CD8-positive, alpha-beta memory T cell (primary cell): ENCODE measurements around the gene C4orf33. TPM values are rescaled to one million over a fixed set of nuclear protein-coding genes. Genes with fewer than 3 reads are reported as not detected.

Experiments
- CTCF ChIA-PET: fragments of 350-600 bp; sonication (Branson Sonifier 250); formaldehyde crosslinking; loops from one replicate; lab custom pipeline; 2021; ENCODE audit warnings: antibody characterized with exemption; lab: Charles Lee
- POLR2A ChIA-PET: fragments of 350-600 bp; sonication (Branson Sonifier 250); formaldehyde crosslinking; loops from one replicate; lab custom pipeline; 2021; ENCODE audit warnings: antibody characterized with exemption; lab: Charles Lee
- DNase-seq, 5 donors: peaks; one replicate each; pipeline versions ENCODE4 v3.0.0 to v3.0.0-alpha.2; 2020 to 2022; ENCODE audit warnings: mixed read lengths in 1 of 5
- H3K27ac ChIP-seq: one replicate; pipeline ENCODE4 v1.7.0; 2013; ENCODE audit warnings: low read depth, mild to moderate bottlenecking, low read length, moderate library complexity
- H3K27me3 ChIP-seq: 2 replicates; pipeline ENCODE4 v1.7.0; 2013; ENCODE audit warnings: low read length, mild to moderate bottlenecking; ENCODE audit not compliant: insufficient read depth, poor library complexity, severe bottlenecking
- H3K36me3 ChIP-seq: 2 replicates; pipeline ENCODE4 v1.7.0; 2013; ENCODE audit warnings: mild to moderate bottlenecking, low read length, moderate library complexity; ENCODE audit not compliant: insufficient read depth
- H3K4me1 ChIP-seq: 2 replicates; pipeline ENCODE4 v1.7.0; 2013; ENCODE audit warnings: mild to moderate bottlenecking, low read length, moderate library complexity; ENCODE audit not compliant: insufficient read depth
- H3K4me3 ChIP-seq: 2 replicates; pipeline ENCODE4 v1.7.0; 2013; ENCODE audit warnings: mild to moderate bottlenecking, low read length
- H3K9me3 ChIP-seq: 2 replicates; pipeline ENCODE4 v1.7.0; 2013; ENCODE audit warnings: mild to moderate bottlenecking, low read length
- H3K27ac Mint-ChIP-seq, 8 donors: one replicate each; pipeline ENCODE4 v1.8.0; 2020 to 2021; ENCODE audit warnings: mixed read lengths in 8 of 8, mild to moderate bottlenecking in 6 of 8, inconsistent platforms in 3 of 8, moderate library complexity in 3 of 8
- H3K27me3 Mint-ChIP-seq, 2 donors: one replicate each; pipeline ENCODE4 v1.8.0; 2020 to 2021; ENCODE audit warnings: mixed read lengths in 2 of 2, mild to moderate bottlenecking in 1 of 2, moderate library complexity in 1 of 2
- H3K36me3 Mint-ChIP-seq, 3 donors: one replicate each; pipeline ENCODE4 v1.8.0; 2020 to 2021; ENCODE audit warnings: mixed read lengths in 3 of 3, inconsistent platforms in 1 of 3, mild to moderate bottlenecking in 1 of 3
- H3K4me1 Mint-ChIP-seq, 3 donors: one replicate each; pipeline ENCODE4 v1.8.0; 2020 to 2021; ENCODE audit warnings: mixed read lengths in 3 of 3, inconsistent platforms in 1 of 3, mild to moderate bottlenecking in 1 of 3
- H3K4me3 Mint-ChIP-seq, 7 donors: one replicate each; pipeline ENCODE4 v1.8.0; 2020 to 2021; ENCODE audit warnings: mixed read lengths in 7 of 7, mild to moderate bottlenecking in 6 of 7, moderate library complexity in 4 of 7, inconsistent platforms in 2 of 7
- H3K9me3 Mint-ChIP-seq, 5 donors: one replicate each; pipeline ENCODE4 v1.8.0; 2020 to 2022; ENCODE audit warnings: mixed read lengths in 5 of 5, mild to moderate bottlenecking in 3 of 5, moderate library complexity in 2 of 5, inconsistent platforms in 1 of 5
- polyA plus RNA-seq: library from polyadenylated mRNA; unstranded; fragments of 300-500 nt; fragmentation: Illumina TruSeq; gene quantifications from one replicate; pipeline ENCODE4 v1.2.3, GENCODE V29; 2021
- total RNA-seq, 2 experiments: library from RNA; stranded (reverse); gene quantifications; one replicate each; pipeline ENCODE4 v1.2.3, GENCODE V29; 2021

Gene C4orf33
- total and polyA plus RNA-seq, 3 experiments from 2014 or later = 6.0 to 7.5 (median 6.8) TPM

DNA sequence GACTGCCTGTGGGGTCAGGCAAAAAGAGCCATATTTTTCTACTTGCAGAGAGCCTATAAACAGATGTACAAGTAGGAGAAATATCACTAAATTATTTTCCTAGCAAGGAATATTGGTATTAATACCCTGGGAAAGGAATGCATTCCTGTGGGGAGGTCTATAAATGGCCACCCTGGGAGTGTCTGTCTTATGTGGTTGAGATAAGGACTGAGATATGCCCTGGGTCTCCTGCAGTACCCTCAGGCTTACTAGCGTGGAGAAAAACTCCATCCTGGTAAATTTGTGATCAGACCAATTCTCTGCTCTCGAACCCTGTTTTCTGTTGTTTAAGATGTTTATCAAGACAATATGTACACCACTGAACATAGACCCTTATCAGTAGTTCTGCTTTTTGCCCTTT is 35.4 kb downstream of the C4orf33 start:
- no peak overlapping the region for H3K4me3 Mint-ChIP-seq
- no peak overlapping the region for H3K4me3 ChIP-seq
- H3K27me3 Mint-ChIP-seq = peaks cover 2 to 8% of the 10 kb centered on the region in 2 donors
- no peak overlapping the region for H3K27ac Mint-ChIP-seq
- H3K9me3 ChIP-seq = no peaks in the 10 kb centered on the region
- CTCF ChIA-PET = no interaction called here
- H3K27ac ChIP-seq = no peak overlapping the region
- H3K36me3 Mint-ChIP-seq = peaks cover 0 to 2% (median 1%) of the 10 kb centered on the region in 3 donors
- H3K36me3 ChIP-seq = no peaks in the 10 kb centered on the region
- no peaks in the 10 kb centered on the region for H3K4me1 ChIP-seq
- H3K4me1 Mint-ChIP-seq = no peaks in the 10 kb centered on the region
- no peak for DNase-seq
- H3K27me3 ChIP-seq = no peaks in the 10 kb centered on the region
- POLR2A ChIA-PET = no interaction called here
- H3K9me3 Mint-ChIP-seq = peaks cover 5 to 7% (median 6%) of the 10 kb centered on the region in 5 donors

DNA sequence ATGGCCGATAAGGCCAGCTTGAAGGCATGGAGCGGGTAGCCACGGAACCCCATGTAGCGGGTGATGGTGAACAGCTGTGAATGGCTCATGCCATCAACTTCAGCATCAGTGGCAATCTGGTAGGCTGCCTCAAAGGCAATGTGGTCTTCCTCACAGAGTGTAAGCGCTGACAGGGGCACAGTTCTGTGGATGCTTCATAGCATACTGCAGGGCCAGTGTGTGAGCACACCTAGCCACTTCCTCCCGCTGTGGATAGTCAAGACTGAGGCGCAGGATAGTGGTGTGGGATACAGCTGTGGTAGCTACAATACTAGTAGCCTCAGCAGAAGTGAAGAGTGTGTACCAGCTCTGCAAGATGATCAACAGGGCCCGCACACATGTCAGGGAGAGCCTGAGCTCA is 40.5 kb downstream of the C4orf33 start:
- H3K4me3 Mint-ChIP-seq = no peak overlapping the region
- Histone ChIP-seq H3K27ac (no peak overlapping the region), H3K9me3 (no peaks in the 10 kb centered on the region), H3K4me1 (no peaks in the 10 kb centered on the region), H3K4me3 (no peak overlapping the region), H3K27me3 (no peaks in the 10 kb centered on the region), H3K36me3 (no peaks in the 10 kb centered on the region)
- no peaks in the 10 kb centered on the region for H3K4me1 Mint-ChIP-seq
- H3K36me3 Mint-ChIP-seq = peaks cover 0 to 2% (median 1%) of the 10 kb centered on the region in 3 donors
- peaks cover 5 to 8% of the 10 kb centered on the region in 2 donors for H3K27me3 Mint-ChIP-seq
- DNase-seq = no peak
- ChIA-PET POLR2A (no interaction called here), CTCF (no interaction called here)
- no peak overlapping the region for H3K27ac Mint-ChIP-seq
- H3K9me3 Mint-ChIP-seq = peaks cover 0 to 4% (median 4%) of the 10 kb centered on the region in 5 donors

DNA sequence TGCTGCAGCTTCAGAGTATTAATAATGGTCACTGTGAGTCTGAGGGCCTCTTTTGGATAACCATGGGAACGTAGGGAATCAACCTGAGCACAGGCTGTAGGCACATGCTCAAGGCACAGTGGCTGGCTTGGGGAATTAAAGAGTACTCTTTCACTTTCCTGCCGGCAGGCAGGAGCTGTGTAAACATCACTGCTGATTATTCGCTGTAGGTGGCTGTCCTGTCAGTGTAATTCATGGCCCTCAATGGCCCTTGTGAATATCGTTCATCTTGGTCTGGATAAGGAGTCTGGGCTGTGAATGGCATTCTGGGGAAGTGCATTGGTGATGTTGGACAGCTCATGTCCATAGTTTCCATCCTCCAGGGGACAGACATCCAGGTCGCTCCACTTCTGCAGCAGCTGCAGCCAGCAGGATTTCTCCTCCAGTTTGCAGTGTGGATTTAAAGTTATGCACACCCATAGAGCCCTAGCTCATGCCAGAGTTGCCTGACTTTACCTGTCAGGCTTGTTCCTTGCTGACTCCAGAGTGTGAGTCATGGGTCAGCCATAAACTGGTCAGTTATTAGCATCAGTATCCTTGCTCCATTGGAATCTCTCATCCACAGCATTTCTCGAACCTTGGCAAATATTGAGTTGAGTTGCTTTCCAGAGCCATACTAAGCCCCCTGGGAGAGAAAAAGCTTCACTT is 43.0 kb downstream of the C4orf33 start:
- Mint-ChIP-seq H3K27me3 (peaks cover 3 to 18% of the 10 kb centered on the region in 2 donors), H3K4me1 (no peaks in the 10 kb centered on the region), H3K27ac (no peak overlapping the region), H3K9me3 (no peaks in the 10 kb centered on the region), H3K36me3 (no peaks in the 10 kb centered on the region), H3K4me3 (no peak overlapping the region)
- Histone ChIP-seq H3K4me3 (no peak overlapping the region), H3K9me3 (no peaks in the 10 kb centered on the region), H3K27me3 (no peaks in the 10 kb centered on the region), H3K36me3 (no peaks in the 10 kb centered on the region), H3K4me1 (no peaks in the 10 kb centered on the region), H3K27ac (no peak overlapping the region)
- ChIA-PET POLR2A (no interaction called here), CTCF (no interaction called here)
- DNase-seq = no peak

DNA sequence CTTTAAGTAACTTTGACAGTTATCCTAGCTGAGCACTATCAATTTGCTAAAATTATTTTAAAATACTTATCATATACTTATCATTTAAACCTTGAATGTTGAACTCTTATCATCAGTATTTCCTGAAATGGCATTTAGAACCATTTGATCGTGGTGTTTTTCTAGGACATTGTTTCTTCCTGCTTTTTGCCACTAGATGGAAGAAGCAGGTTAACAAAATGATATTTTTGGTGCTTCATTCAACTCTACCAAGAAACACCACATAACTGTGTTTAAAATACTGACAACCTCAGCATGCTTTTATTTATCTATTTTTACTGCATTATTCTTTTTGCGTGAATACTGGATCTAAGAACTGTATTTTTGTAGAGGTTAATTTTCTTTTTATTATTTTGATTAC is 44.6 kb downstream of the C4orf33 start:
- Mint-ChIP-seq H3K4me1 (no peaks in the 10 kb centered on the region), H3K27ac (no peak overlapping the region), H3K4me3 (no peak overlapping the region), H3K27me3 (peaks cover 5 to 14% of the 10 kb centered on the region in 2 donors), H3K36me3 (no peaks in the 10 kb centered on the region), H3K9me3 (no peaks in the 10 kb centered on the region)
- DNase-seq = no peak
- no peaks in the 10 kb centered on the region for H3K36me3 ChIP-seq
- ChIA-PET CTCF (no interaction called here), POLR2A (no interaction called here)
- H3K4me3 ChIP-seq = no peak overlapping the region
- H3K27me3 ChIP-seq = no peaks in the 10 kb centered on the region
- H3K4me1 ChIP-seq = no peaks in the 10 kb centered on the region
- no peak overlapping the region for H3K27ac ChIP-seq
- H3K9me3 ChIP-seq = no peaks in the 10 kb centered on the region

DNA sequence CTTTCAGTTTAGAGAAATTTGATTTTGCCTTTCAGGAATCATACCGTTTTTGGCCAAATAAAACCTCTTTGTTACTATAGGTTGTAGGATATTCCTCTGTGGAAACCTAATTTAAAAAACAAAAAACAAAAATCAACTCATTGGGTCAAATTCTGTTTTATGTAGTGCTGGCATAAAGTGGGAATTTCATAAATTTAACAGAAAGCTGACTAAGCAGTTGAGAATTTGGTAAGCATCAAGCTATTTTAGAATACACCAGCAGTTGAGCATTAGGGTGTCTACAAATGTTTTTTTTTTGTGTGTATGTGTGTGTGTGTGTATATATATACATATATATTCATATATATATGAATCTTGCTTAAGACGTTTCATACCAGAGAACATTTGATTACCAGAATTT is 47.4 kb downstream of the C4orf33 start:
- H3K4me1 Mint-ChIP-seq = no peaks in the 10 kb centered on the region

DNA sequence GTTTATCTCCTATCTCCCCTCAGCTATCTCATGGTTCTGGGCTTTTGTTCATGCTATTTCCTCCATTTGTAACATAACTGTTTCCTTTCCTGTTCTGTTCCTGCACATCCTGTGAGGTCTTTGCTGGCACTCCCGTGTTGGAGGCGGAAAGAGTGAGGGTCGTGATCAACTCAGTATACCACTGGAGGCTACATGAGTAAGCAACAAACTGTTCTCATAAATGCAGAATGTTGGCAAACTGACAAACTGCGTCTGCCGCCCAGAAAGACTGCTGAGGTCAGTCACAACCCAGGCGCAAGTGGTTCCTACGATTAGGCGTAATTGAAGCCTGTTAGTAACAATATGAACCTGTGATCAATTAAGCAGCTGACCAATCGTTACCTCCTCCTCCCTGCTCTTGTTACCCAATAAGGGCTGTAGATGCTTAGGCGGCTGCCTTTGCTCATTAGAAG is 48.8 kb downstream of the C4orf33 start:
- H3K27me3 ChIP-seq = no peaks in the 10 kb centered on the region
- H3K36me3 Mint-ChIP-seq = no peaks in the 10 kb centered on the region
- no peaks in the 10 kb centered on the region for H3K4me1 ChIP-seq
- H3K27ac Mint-ChIP-seq = no peak overlapping the region
- DNase-seq = no peak
- H3K4me3 Mint-ChIP-seq = no peak overlapping the region
- H3K36me3 ChIP-seq = no peaks in the 10 kb centered on the region
- H3K27me3 Mint-ChIP-seq = peaks cover 2 to 20% of the 10 kb centered on the region in 2 donors
- no peaks in the 10 kb centered on the region for H3K9me3 Mint-ChIP-seq
- no peak overlapping the region for H3K4me3 ChIP-seq
- H3K9me3 ChIP-seq = no peaks in the 10 kb centered on the region
- ChIA-PET CTCF (no interaction called here), POLR2A (no interaction called here)
- no peak overlapping the region for H3K27ac ChIP-seq
- no peaks in the 10 kb centered on the region for H3K4me1 Mint-ChIP-seq

More for the DNA sequence above, 47.4 kb downstream of the C4orf33 start:
- Histone ChIP-seq H3K27ac (no peak overlapping the region), H3K4me3 (no peak overlapping the region), H3K27me3 (no peaks in the 10 kb centered on the region), H3K4me1 (no peaks in the 10 kb centered on the region), H3K36me3 (no peaks in the 10 kb centered on the region), H3K9me3 (no peaks in the 10 kb centered on the region)
- no peak overlapping the region for H3K27ac Mint-ChIP-seq
- no peak for DNase-seq
- no peak overlapping the region for H3K4me3 Mint-ChIP-seq
- peaks cover 2 to 14% of the 10 kb centered on the region in 2 donors for H3K27me3 Mint-ChIP-seq
- no peaks in the 10 kb centered on the region for H3K36me3 Mint-ChIP-seq
- no peaks in the 10 kb centered on the region for H3K9me3 Mint-ChIP-seq
- ChIA-PET CTCF (no interaction called here), POLR2A (no interaction called here)

DNA sequence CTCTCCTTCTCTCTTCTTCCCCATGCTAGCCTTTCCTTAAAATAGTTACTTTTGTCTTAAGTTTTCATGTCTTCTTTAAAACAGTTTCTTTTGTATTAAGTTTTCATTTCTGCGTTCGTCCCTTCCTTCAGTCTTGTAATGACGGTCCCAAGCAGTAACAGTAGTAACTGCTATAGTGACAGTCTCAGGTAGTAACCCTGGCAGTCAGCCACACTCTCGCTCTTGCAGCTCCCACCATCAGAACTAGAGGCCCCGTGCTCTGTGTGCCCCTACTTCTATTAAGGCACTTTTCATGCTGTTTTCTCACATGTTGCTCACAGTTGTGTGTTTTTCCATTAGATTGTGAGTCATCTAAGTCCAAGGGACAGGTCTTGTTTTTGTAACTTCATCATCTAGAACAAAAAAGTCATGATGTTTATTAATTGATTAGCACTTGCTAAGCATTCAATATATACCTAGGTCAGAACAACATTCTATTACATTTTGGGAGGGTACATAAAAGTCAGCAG is 49.3 kb downstream of the C4orf33 start:
- Histone ChIP-seq H3K36me3 (no peaks in the 10 kb centered on the region), H3K27me3 (no peaks in the 10 kb centered on the region), H3K27ac (no peak overlapping the region), H3K4me1 (no peaks in the 10 kb centered on the region), H3K9me3 (no peaks in the 10 kb centered on the region), H3K4me3 (no peak overlapping the region)
- no peaks in the 10 kb centered on the region for H3K4me1 Mint-ChIP-seq
- peaks cover 2 to 21% of the 10 kb centered on the region in 2 donors for H3K27me3 Mint-ChIP-seq
- POLR2A ChIA-PET = no interaction called here
- H3K27ac Mint-ChIP-seq = no peak overlapping the region
- no peak for DNase-seq
- no peaks in the 10 kb centered on the region for H3K9me3 Mint-ChIP-seq
- H3K36me3 Mint-ChIP-seq = no peaks in the 10 kb centered on the region
- no peak overlapping the region for H3K4me3 Mint-ChIP-seq
- CTCF ChIA-PET = no interaction called here

DNA sequence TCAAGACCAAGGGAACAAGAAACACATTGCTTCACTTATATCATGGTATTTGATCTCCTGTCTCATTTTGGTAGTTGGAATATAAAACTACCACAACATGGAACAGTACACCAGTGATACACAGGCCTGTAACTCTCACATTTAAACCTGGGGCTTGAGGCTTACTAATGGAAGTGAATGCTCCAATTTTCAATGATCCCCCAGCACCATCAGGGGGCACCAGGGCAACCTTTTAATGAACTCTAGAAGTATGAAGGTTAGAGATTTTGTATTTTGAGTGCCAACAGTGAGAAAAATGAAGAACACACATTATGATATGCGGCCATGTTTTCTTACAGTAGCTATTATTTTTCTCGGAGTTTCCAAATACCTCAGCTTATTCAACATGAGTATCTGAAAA is 50.7 kb downstream of the C4orf33 start:
- ChIA-PET POLR2A (no interaction called here), CTCF (no interaction called here)
- no peaks in the 10 kb centered on the region for H3K9me3 ChIP-seq
- Mint-ChIP-seq H3K36me3 (no peaks in the 10 kb centered on the region), H3K9me3 (no peaks in the 10 kb centered on the region), H3K27me3 (peaks cover 2 to 21% of the 10 kb centered on the region in 2 donors), H3K27ac (no peak overlapping the region), H3K4me3 (no peak overlapping the region), H3K4me1 (no peaks in the 10 kb centered on the region)
- H3K27me3 ChIP-seq = no peaks in the 10 kb centered on the region
- no peak overlapping the region for H3K27ac ChIP-seq
- H3K36me3 ChIP-seq = no peaks in the 10 kb centered on the region
- H3K4me1 ChIP-seq = no peaks in the 10 kb centered on the region
- DNase-seq = no peak
- H3K4me3 ChIP-seq = no peak overlapping the region
